GM12878 (cell line): Measurements from ENCODE around the gene PTPRC. TPM values are rescaled to one million over a fixed set of nuclear protein-coding genes. Genes with fewer than 3 reads are reported as not detected.

Source experiments
- ATAC-seq: fragments of 200-7000 bp; cut with Tn5 transposase; 3 replicates; pipeline ENCODE4 v1.9.1; 2020; ENCODE audit warnings: mild to moderate bottlenecking, moderate library complexity
- BruUV-seq: library from RNA; stranded (reverse); fragments of 400-500 nt; replicated peaks from 2 replicates; lab custom pipeline; 2021; lab: Mats Ljungman, UMichigan
- CTCF ChIA-PET: fragments of 300-600 bp; sonication (Branson Sonifier 250); formaldehyde crosslinking; extraction: SDS; loops from one replicate; lab custom pipeline; 2021; ENCODE audit warnings: inconsistent platforms; lab: Yijun Ruan, JAX
- POLR2A ChIA-PET: fragments of 350-600 bp; formaldehyde crosslinking; extraction: SDS; loops from one replicate; lab custom pipeline; 2021; ENCODE audit warnings: inconsistent platforms; lab: Charles Lee
- RAD21 ChIA-PET: fragments of 300-600 bp; sonication (Branson Sonifier 250); formaldehyde crosslinking; loops from one replicate; lab custom pipeline; 2023; ENCODE audit warnings: antibody characterized with exemption; ENCODE audit not compliant: unreplicated experiment; lab: Charles Lee
- SMC1A ChIA-PET: fragments of 300-600 bp; sonication (Branson Sonifier 250); formaldehyde crosslinking; loops from one replicate; lab custom pipeline; 2023; ENCODE audit not compliant: unreplicated experiment, uncharacterized antibody; lab: Charles Lee
- DNase-seq: peaks from one replicate; pipeline ENCODE4 v3.0.0-alpha.2; 2011; ENCODE audit warnings: low read depth, low spot score
- FAIRE-seq: peaks from 3 replicates; lab custom pipeline; 2011; peaks lifted over from hg19 to GRCh38; lab: Jason Lieb, UNC
- H2AFZ ChIP-seq: 2 replicates; pipeline ENCODE4 v1.6.0; 2011; ENCODE audit warnings: low read depth, low read length, control low read depth; ENCODE audit not compliant: control insufficient read depth
- H3K27ac ChIP-seq: 2 replicates; pipeline ENCODE4 v1.5.1; 2011; ENCODE audit warnings: control low read depth; ENCODE audit not compliant: control insufficient read depth, insufficient read depth
- H3K27me3 ChIP-seq, 2 experiments: replicated peaks in 1 of 2; 2 replicates each; pipeline versions ENCODE4 v1.6.0 to v1.6.1; 2011; ENCODE audit warnings: low read length in 1 of 2; ENCODE audit not compliant: control insufficient read depth in 2 of 2, insufficient read depth in 2 of 2
- H3K36me3 ChIP-seq, 2 experiments: 2 replicates each; pipeline ENCODE4 v1.5.1; 2011; ENCODE audit warnings: low read length in 1 of 2; ENCODE audit not compliant: control insufficient read depth in 2 of 2, insufficient read depth in 2 of 2
- H3K4me1 ChIP-seq: 2 replicates; pipeline ENCODE4 v1.6.1; 2011; ENCODE audit warnings: mild to moderate bottlenecking, low read length, moderate library complexity, mixed read lengths; ENCODE audit not compliant: control insufficient read depth, insufficient read depth
- H3K4me2 ChIP-seq: 2 replicates; pipeline ENCODE4 v1.6.0; 2011; ENCODE audit warnings: control low read depth; ENCODE audit not compliant: control insufficient read depth, insufficient read depth
- H3K4me3 ChIP-seq: fragments of 200-600 bp; sonication (generic); 2 replicates; pipeline ENCODE4 v1.5.1; 2016
- H3K79me2 ChIP-seq: 2 replicates; pipeline ENCODE4 v1.6.0; 2011; ENCODE audit warnings: low read length; ENCODE audit not compliant: control insufficient read depth, insufficient read depth
- H3K9ac ChIP-seq: 2 replicates; pipeline ENCODE4 v1.8.0; 2011; ENCODE audit warnings: low read length, control low read depth, mixed read lengths; ENCODE audit not compliant: control insufficient read depth, insufficient read depth
- H3K9me3 ChIP-seq: replicated peaks from 3 replicates; pipeline ENCODE4 v1.5.1; 2011; ENCODE audit warnings: mild to moderate bottlenecking, low read length; ENCODE audit not compliant: control insufficient read depth, insufficient read depth
- H4K20me1 ChIP-seq: 2 replicates; pipeline ENCODE4 v1.6.0; 2011; ENCODE audit not compliant: control insufficient read depth, insufficient read depth
- CBFB ChIP-seq: IDR thresholded peaks from 2 replicates; pipeline ENCODE4 v1.6.1; 2016; ENCODE audit warnings: antibody characterized with exemption, low read depth
- CBX3 ChIP-seq: fragments of 200-600 bp; sonication (generic); IDR thresholded peaks from 2 replicates; pipeline ENCODE4 v1.6.1; 2016; ENCODE audit warnings: low read depth, borderline replicate concordance
- FOXK2 ChIP-seq: fragments of 450-650 bp; IDR thresholded peaks from 2 replicates; pipeline ENCODE4 v1.6.1; 2017; ENCODE audit warnings: mild to moderate bottlenecking, moderate library complexity
- HCFC1 ChIP-seq: fragments of 150-350 bp; IDR thresholded peaks from 2 replicates; pipeline ENCODE4 v1.6.1; 2014; ENCODE audit warnings: low read length
- IKZF2 ChIP-seq, 2 experiments: fragments of 450-650 bp; IDR thresholded peaks; 2 replicates each; pipeline ENCODE4 v1.6.1; 2017; ENCODE audit warnings: mild to moderate bottlenecking in 2 of 2, moderate library complexity in 2 of 2
- JUNB ChIP-seq: IDR thresholded peaks from 2 replicates; pipeline ENCODE4 v1.6.1; 2016; ENCODE audit warnings: antibody characterized with exemption, mild to moderate bottlenecking
- RAD51 ChIP-seq: fragments of 450-650 bp; IDR thresholded peaks from 2 replicates; pipeline ENCODE4 v1.6.1; 2016; ENCODE audit warnings: moderate library complexity, mild to moderate bottlenecking, inconsistent platforms
- RBBP5 ChIP-seq: fragments of 200-600 bp; sonication (generic); conservative IDR thresholded peaks from 2 replicates; pipeline ENCODE4 v1.6.1; 2016
- SIN3A ChIP-seq: IDR thresholded peaks from 2 replicates; pipeline ENCODE4 v1.6.1; 2012; ENCODE audit warnings: low read depth, low read length, improper control_type of control experiment
- SMAD1 ChIP-seq: fragments of 450-650 bp; IDR thresholded peaks from 2 replicates; pipeline ENCODE4 v1.6.1; 2018; ENCODE audit warnings: mild to moderate bottlenecking, low read depth; ENCODE audit not compliant: partially characterized antibody
- SRF ChIP-seq, 2 experiments: IDR thresholded peaks; 2 replicates each; pipeline ENCODE4 v1.6.1; 2011; ENCODE audit warnings: low read depth in 2 of 2, low read length in 2 of 2, mild to moderate bottlenecking in 1 of 2, moderate library complexity in 1 of 2
- WGBS: methylation state at CpG from one replicate; pipeline ENCODE4 v1.1.6; 2016; ENCODE audit warnings: low lambda C conversion rate; ENCODE audit not compliant: insufficient replicate concordance, insufficient coverage; ENCODE audit errors: missing lambda C conversion rate; 5-methylcytosine and 5-hydroxymethylcytosine counted together
- in situ Hi-C: fragments of 300-500 bp; cut with MboI; formaldehyde crosslinking; loops from 9 replicates; pipeline ENCODE4 v1.14.3; 2018; ENCODE audit warnings: mixed read lengths
- intact Hi-C: fragments of 100-400 bp; cut with micrococcal nuclease; formaldehyde crosslinking; loops from one replicate; pipeline ENCODE4 v1.14.2; 2022; ENCODE audit not compliant: unreplicated experiment
- polyA plus RNA-seq, 11 experiments: library from polyadenylated mRNA; depleted of rRNA in 4 of 11; unstranded in 6 of 11; stranded (reverse) in 5 of 11; fragments of >200 nt; fragmentation: Nextera tagmentation in 4 of 11; fragmentation: Illumina TruSeq in 1 of 11; extraction: Ambion mirVana in 4 of 11; extraction: Trizol in 1 of 11; gene quantifications; 1 replicate in 1 of 11; 2 replicates in 10 of 11; pipeline versions ENCODE4 v1.2.1 to v1.2.3, GENCODE V29; 2011 to 2016; ENCODE audit warnings: inconsistent platforms in 2 of 11, missing spikeins in 2 of 11, low read depth in 1 of 11
- total RNA-seq, 4 experiments: library from RNA; depleted of rRNA in 3 of 4; stranded (reverse); fragments of >200 nt in 3 of 4; fragmentation: Illumina TruSeq in 1 of 4; extraction: Trizol in 1 of 4; gene quantifications; 2 replicates each; pipeline versions ENCODE4 v1.2.1 to v1.2.3, GENCODE V29; 2013 to 2021
- TF ChIP-seq, protein P1 (sequence below): IDR thresholded peaks from 2 replicates; pipeline ENCODE4 v1.6.1; 2011; ENCODE audit warnings: low read depth, low read length, improper control_type of control experiment, borderline replicate concordance
- TF ChIP-seq, protein P2 (sequence below): fragments of 450-650 bp; IDR thresholded peaks from 2 replicates; pipeline ENCODE4 v1.6.1; 2016; ENCODE audit warnings: mild to moderate bottlenecking
- TF ChIP-seq, protein P3 (sequence below): fragments of 450-650 bp; IDR thresholded peaks from 2 replicates; pipeline ENCODE4 v1.6.1; 2018; ENCODE audit warnings: mild to moderate bottlenecking, low read depth, moderate library complexity; ENCODE audit not compliant: partially characterized antibody
- TF ChIP-seq, protein P4 (sequence below): fragments of 150-350 bp; IDR thresholded peaks from 2 replicates; pipeline ENCODE4 v1.6.1; 2016; ENCODE audit warnings: low read depth, low read length
- TF ChIP-seq, protein P5 (sequence below): fragments of 450-650 bp; IDR thresholded peaks from 2 replicates; pipeline ENCODE4 v1.6.1; 2014; ENCODE audit warnings: mild to moderate bottlenecking

Gene PTPRC
- total and polyA plus RNA-seq, 10 of the 15 experiments (the other 5 are each of a cell fraction or from before 2014, with no cell fraction given) = 72.9 to 221 (median 118) TPM

DNA sequence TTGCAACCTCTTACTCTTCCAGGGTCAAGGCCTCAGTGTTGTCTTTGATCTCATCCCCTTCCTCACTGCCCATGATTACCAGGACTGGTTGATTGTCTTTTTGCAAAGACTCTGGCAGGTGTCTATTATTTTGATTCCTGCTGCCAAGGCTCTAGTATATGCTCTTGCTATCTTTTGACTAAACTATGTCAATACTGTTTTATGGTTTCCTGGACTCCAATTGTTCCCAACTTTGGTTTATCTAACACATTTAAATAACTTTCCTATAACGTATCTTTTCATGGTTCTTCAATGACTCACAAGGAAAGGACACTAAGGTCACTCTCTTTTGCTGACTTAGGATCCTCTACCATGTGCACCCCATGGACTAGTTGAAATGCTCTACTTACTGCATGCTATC lies 141.5 kb downstream of the PTPRC start:
- no TSS peak for BruUV-seq
- Histone ChIP-seq H3K4me1 (no peaks in the 10 kb centered on the region), H3K79me2 (no peaks in the 10 kb centered on the region), H2AFZ (no peak overlapping the region), H3K4me3 (no peak overlapping the region), H3K36me3 (no peaks in the 10 kb centered on the region), H3K27ac (no peak overlapping the region), H3K4me2 (no peak overlapping the region), H4K20me1 (no peaks in the 10 kb centered on the region), H3K9me3 (peaks cover 2% of the 10 kb centered on the region; the same call in 2 of the 3 replicates), H3K27me3 (no peaks in the 10 kb centered on the region), H3K9ac (no peak overlapping the region)
- CTCF ChIA-PET = interaction anchor here (1.0 to 2.0 kb wide), 2 partner anchors 10 to 462 kb away, joined by 3 to 9 read pairs; no protein-coding TSS in a partner anchor
- WGBS = 77% methylated on average over 1 of the region's 1 CpG
- in situ Hi-C loops = no loop called here
- SMC1A ChIA-PET = interaction anchor here (1.2 kb wide), 1 partner anchor 24 kb away, joined by 3 read pairs; no protein-coding TSS in a partner anchor
- FAIRE-seq = no peak
- intact Hi-C loops = no loop called here
- POLR2A ChIA-PET = no interaction called here
- ATAC-seq = no peak
- DNase-seq = no peak
- RAD21 ChIA-PET = no interaction called here
- TF ChIP-seq, protein P1, sequence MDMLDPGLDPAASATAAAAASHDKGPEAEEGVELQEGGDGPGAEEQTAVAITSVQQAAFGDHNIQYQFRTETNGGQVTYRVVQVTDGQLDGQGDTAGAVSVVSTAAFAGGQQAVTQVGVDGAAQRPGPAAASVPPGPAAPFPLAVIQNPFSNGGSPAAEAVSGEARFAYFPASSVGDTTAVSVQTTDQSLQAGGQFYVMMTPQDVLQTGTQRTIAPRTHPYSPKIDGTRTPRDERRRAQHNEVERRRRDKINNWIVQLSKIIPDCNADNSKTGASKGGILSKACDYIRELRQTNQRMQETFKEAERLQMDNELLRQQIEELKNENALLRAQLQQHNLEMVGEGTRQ = no peak
- TF ChIP-seq JUNB (no peak), FOXK2 (no peak), SRF (IDR thresholded peaks at IDR 0.05; ENCODE audit: low read depth in 2 of 2, low read length in 2 of 2) (no peak), CBFB (no peak), SIN3A (no peak), RAD51 (no peak), IKZF2 (IDR thresholded peaks at IDR 0.05) (no peak), RBBP5 (no peak), SMAD1 (no peak), CBX3 (no peak), HCFC1 (no peak)
- TF ChIP-seq, protein P2, sequence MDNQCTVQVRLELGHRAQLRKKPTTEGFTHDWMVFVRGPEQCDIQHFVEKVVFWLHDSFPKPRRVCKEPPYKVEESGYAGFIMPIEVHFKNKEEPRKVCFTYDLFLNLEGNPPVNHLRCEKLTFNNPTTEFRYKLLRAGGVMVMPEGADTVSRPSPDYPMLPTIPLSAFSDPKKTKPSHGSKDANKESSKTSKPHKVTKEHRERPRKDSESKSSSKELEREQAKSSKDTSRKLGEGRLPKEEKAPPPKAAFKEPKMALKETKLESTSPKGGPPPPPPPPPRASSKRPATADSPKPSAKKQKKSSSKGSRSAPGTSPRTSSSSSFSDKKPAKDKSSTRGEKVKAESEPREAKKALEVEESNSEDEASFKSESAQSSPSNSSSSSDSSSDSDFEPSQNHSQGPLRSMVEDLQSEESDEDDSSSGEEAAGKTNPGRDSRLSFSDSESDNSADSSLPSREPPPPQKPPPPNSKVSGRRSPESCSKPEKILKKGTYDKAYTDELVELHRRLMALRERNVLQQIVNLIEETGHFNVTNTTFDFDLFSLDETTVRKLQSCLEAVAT = no peak
- TF ChIP-seq, protein P3, sequence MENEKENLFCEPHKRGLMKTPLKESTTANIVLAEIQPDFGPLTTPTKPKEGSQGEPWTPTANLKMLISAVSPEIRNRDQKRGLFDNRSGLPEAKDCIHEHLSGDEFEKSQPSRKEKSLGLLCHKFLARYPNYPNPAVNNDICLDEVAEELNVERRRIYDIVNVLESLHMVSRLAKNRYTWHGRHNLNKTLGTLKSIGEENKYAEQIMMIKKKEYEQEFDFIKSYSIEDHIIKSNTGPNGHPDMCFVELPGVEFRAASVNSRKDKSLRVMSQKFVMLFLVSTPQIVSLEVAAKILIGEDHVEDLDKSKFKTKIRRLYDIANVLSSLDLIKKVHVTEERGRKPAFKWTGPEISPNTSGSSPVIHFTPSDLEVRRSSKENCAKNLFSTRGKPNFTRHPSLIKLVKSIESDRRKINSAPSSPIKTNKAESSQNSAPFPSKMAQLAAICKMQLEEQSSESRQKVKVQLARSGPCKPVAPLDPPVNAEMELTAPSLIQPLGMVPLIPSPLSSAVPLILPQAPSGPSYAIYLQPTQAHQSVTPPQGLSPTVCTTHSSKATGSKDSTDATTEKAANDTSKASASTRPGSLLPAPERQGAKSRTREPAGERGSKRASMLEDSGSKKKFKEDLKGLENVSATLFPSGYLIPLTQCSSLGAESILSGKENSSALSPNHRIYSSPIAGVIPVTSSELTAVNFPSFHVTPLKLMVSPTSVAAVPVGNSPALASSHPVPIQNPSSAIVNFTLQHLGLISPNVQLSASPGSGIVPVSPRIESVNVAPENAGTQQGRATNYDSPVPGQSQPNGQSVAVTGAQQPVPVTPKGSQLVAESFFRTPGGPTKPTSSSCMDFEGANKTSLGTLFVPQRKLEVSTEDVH = no peak
- TF ChIP-seq, protein P4, sequence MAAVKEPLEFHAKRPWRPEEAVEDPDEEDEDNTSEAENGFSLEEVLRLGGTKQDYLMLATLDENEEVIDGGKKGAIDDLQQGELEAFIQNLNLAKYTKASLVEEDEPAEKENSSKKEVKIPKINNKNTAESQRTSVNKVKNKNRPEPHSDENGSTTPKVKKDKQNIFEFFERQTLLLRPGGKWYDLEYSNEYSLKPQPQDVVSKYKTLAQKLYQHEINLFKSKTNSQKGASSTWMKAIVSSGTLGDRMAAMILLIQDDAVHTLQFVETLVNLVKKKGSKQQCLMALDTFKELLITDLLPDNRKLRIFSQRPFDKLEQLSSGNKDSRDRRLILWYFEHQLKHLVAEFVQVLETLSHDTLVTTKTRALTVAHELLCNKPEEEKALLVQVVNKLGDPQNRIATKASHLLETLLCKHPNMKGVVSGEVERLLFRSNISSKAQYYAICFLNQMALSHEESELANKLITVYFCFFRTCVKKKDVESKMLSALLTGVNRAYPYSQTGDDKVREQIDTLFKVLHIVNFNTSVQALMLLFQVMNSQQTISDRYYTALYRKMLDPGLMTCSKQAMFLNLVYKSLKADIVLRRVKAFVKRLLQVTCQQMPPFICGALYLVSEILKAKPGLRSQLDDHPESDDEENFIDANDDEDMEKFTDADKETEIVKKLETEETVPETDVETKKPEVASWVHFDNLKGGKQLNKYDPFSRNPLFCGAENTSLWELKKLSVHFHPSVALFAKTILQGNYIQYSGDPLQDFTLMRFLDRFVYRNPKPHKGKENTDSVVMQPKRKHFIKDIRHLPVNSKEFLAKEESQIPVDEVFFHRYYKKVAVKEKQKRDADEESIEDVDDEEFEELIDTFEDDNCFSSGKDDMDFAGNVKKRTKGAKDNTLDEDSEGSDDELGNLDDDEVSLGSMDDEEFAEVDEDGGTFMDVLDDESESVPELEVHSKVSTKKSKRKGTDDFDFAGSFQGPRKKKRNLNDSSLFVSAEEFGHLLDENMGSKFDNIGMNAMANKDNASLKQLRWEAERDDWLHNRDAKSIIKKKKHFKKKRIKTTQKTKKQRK = no peak
- TF ChIP-seq, protein P5, sequence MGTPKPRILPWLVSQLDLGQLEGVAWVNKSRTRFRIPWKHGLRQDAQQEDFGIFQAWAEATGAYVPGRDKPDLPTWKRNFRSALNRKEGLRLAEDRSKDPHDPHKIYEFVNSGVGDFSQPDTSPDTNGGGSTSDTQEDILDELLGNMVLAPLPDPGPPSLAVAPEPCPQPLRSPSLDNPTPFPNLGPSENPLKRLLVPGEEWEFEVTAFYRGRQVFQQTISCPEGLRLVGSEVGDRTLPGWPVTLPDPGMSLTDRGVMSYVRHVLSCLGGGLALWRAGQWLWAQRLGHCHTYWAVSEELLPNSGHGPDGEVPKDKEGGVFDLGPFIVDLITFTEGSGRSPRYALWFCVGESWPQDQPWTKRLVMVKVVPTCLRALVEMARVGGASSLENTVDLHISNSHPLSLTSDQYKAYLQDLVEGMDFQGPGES = no peak
